Measurements from ENCODE around the gene EDNRA.

Gene EDNRA

DNA sequence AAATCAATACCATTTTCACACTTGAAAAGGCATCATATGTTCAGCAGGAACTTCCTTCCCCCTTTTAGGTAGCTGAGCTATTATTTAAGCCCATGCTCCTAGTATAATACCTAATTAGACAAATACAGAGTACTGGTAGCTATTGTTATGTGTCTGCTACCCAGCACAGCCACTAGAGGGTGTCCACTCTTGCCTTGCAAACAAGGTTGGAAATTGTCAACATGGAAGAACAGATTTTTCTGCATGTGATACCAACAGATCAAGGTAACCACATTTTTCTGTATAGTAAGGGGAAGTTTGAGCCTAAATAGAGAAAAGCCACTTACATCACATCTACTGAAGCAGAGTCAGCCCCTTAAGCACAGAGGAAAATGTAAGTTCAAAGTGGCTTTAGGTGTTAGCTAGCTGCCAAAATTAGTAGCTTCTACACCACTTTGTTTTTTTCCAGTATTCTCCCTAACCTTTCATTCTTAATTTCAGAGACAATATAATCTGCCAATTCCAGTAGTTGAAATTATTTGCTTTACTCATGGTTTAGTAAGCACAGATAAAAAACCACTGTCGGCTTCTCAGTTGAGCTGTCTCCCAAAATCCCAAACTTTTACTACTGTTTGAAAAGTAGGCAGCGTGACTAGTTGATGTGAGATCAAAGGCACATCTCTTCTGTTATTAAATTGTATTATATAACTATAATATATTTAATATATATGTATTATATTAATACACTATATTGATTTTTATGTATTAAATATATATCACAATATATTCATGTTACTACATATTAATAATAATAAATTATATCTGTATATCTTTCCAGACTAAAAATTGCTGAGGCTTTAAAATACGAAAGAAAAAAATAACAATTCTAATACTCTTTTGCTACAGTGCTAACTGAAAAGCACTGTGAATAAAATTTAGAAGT lies 38.2 kb downstream of the EDNRA start:
- H3K36me3 ChIP-seq (ENCODE audit: insufficient read depth, low read length): no peaks in the 10 kb centered on the region
- H2AFZ ChIP-seq (ENCODE audit: low read length, unreplicated experiment): no peak overlapping the region

DNA sequence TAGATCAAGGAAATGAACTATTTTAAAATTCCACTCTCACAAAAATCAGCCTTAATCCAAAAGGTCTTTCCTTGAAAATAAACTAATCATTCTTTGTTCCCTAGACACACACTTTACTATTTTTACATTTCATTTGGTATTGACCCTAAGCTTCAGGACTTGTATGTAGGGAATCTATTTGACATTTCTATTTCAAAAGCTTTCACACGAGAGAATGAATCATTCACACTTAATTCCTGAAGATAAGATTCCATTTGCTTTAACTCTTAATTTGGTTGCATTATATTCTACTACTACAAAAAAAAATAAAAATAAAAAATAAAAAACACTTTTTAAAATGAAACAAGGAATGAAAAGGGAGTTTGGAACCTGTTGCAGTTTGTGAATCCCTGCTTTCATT lies 43.7 kb downstream of the EDNRA start:
- Histone ChIP-seq H3K27ac (ENCODE audit: low read depth, low read length) (no peak overlapping the region), H3K4me1 (ENCODE audit: control insufficient read depth, insufficient read depth, low read length, unreplicated experiment) (no peaks in the 10 kb centered on the region), H3K4me3 (ENCODE audit: low read depth, low read length) (no peak overlapping the region), H2AFZ (ENCODE audit: low read length, unreplicated experiment) (no peak overlapping the region), H3K27me3 (ENCODE audit: insufficient read depth, low read length) (no peaks in the 10 kb centered on the region), H3K79me2 (ENCODE audit: control insufficient read depth, insufficient read depth, low read length, unreplicated experiment) (no peaks in the 10 kb centered on the region), H3K36me3 (ENCODE audit: insufficient read depth, low read length) (no peaks in the 10 kb centered on the region)

More for the DNA sequence above, 38.2 kb downstream of the EDNRA start:
- Histone ChIP-seq H3K27me3 (ENCODE audit: insufficient read depth, low read length) (no peaks in the 10 kb centered on the region), H3K4me3 (ENCODE audit: low read depth, low read length) (no peak overlapping the region), H3K4me1 (ENCODE audit: control insufficient read depth, insufficient read depth, low read length, unreplicated experiment) (peaks cover 13% of the 10 kb centered on the region), H3K79me2 (ENCODE audit: control insufficient read depth, insufficient read depth, low read length, unreplicated experiment) (no peaks in the 10 kb centered on the region), H3K27ac (ENCODE audit: low read depth, low read length) (no peak overlapping the region)

DNA sequence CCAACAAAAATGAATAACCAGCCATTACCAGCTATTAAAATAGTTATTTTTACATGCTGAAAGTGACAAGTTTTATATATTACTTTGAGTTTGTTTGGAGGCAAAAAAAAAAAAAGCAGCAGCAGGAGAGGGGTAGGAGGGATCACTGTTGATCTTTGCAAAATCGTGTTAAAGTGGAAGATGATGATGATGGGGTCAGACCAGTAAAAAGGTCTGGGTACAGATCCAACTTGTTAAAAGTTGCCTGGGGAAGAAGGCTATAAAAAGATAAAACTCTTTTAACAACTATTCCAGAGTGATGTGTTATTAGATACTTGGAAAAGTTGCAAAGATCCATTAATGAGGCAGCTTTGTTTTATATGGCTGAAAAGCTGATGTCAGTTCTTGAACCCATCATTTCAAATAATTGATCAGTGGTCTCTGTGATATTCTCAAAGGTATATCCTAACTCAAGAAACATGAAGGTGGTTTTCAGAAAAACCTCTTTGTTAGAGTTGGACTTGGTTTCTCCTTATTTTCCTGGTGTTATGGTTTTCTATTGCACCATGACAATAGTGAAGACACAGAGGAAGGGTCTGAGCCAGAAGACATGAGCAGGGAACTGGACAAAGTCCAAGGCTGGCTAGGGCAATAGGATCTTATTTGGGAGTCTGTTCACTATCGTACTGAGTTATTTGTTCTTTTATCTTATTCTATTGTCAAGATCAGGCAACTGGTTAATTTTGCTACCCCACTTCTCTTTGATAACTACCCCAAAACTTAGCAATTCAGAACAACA lies 44.8 kb downstream of the EDNRA start:
- Histone ChIP-seq H3K27me3 (ENCODE audit: insufficient read depth, low read length) (no peaks in the 10 kb centered on the region), H3K4me1 (ENCODE audit: control insufficient read depth, insufficient read depth, low read length, unreplicated experiment) (no peaks in the 10 kb centered on the region), H3K27ac (ENCODE audit: low read depth, low read length) (no peak overlapping the region), H3K36me3 (ENCODE audit: insufficient read depth, low read length) (no peaks in the 10 kb centered on the region), H3K79me2 (ENCODE audit: control insufficient read depth, insufficient read depth, low read length, unreplicated experiment) (no peaks in the 10 kb centered on the region), H3K4me3 (ENCODE audit: low read depth, low read length) (no peak overlapping the region), H2AFZ (ENCODE audit: low read length, unreplicated experiment) (no peak overlapping the region)

DNA sequence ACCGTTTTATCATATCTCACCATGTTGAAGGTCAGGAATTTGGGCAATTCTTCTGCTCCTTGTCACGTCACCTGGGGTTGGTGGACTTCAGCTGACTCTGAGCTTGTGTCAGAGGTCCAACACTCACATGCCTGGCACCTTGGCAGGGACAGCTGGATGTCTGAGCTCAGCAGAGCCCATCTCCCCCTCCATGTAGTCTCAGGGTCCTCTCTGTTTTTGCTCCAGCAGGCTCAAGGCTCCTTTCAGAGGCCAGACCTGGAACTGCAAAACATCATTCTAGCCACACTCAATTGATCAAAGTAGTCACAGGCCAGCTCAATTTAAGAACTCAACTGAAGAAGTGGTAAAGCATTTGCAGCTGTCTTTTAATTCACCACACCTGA lies 45.4 kb downstream of the EDNRA start:
- Histone ChIP-seq H3K27me3 (ENCODE audit: insufficient read depth, low read length) (no peaks in the 10 kb centered on the region), H3K4me3 (ENCODE audit: low read depth, low read length) (no peak overlapping the region), H2AFZ (ENCODE audit: low read length, unreplicated experiment) (no peak overlapping the region), H3K79me2 (ENCODE audit: control insufficient read depth, insufficient read depth, low read length, unreplicated experiment) (no peaks in the 10 kb centered on the region), H3K36me3 (ENCODE audit: insufficient read depth, low read length) (no peaks in the 10 kb centered on the region), H3K27ac (ENCODE audit: low read depth, low read length) (no peak overlapping the region), H3K4me1 (ENCODE audit: control insufficient read depth, insufficient read depth, low read length, unreplicated experiment) (no peaks in the 10 kb centered on the region)

DNA sequence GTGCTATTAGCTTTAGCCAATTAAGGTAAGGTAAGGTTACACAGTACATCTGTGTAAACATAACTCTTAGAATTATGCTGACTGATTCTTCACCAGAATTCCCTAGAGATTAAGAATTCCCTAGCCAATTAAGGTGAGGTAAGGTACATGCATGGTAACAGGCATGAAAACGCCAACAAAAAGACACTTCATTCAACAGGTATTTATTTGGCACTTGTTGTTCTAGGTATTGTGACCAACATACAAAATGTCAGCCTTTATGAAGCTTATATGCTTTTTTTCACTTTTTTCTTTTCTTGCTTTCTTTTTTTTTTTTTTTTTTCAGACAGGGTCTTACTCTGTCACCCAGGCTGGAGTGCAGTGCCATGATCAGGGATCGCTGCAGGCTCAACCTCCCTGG lies 47.2 kb downstream of the EDNRA start:
- Histone ChIP-seq H3K36me3 (ENCODE audit: insufficient read depth, low read length) (no peaks in the 10 kb centered on the region), H3K27me3 (ENCODE audit: insufficient read depth, low read length) (no peaks in the 10 kb centered on the region), H3K79me2 (ENCODE audit: control insufficient read depth, insufficient read depth, low read length, unreplicated experiment) (no peaks in the 10 kb centered on the region), H3K4me3 (ENCODE audit: low read depth, low read length) (no peak overlapping the region), H3K4me1 (ENCODE audit: control insufficient read depth, insufficient read depth, low read length, unreplicated experiment) (no peaks in the 10 kb centered on the region), H2AFZ (ENCODE audit: low read length, unreplicated experiment) (no peak overlapping the region), H3K27ac (ENCODE audit: low read depth, low read length) (no peak overlapping the region)

DNA sequence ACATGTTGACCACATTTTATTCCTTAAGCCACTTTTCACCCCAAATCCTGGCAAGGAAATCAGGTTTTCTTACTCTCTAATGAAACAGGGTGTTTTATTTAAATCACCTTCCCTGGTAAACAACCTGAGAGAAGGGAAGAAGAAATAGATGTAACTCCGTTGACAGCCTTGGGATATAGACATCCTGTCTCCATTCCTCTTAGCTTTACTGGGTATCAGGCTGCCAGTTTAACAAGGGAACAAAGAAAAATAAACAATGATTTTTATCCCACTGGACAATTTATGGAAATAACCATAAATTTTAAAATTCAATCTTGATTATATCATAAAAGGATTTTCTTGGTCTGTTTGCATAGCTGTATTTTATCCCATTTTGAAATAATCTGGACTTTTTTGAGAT lies 49.2 kb downstream of the EDNRA start:
- Histone ChIP-seq H3K4me1 (ENCODE audit: control insufficient read depth, insufficient read depth, low read length, unreplicated experiment) (no peaks in the 10 kb centered on the region), H3K79me2 (ENCODE audit: control insufficient read depth, insufficient read depth, low read length, unreplicated experiment) (no peaks in the 10 kb centered on the region), H2AFZ (ENCODE audit: low read length, unreplicated experiment) (no peak overlapping the region), H3K36me3 (ENCODE audit: insufficient read depth, low read length) (no peaks in the 10 kb centered on the region), H3K27ac (ENCODE audit: low read depth, low read length) (no peak overlapping the region), H3K27me3 (ENCODE audit: insufficient read depth, low read length) (no peaks in the 10 kb centered on the region), H3K4me3 (ENCODE audit: low read depth, low read length) (no peak overlapping the region)

DNA sequence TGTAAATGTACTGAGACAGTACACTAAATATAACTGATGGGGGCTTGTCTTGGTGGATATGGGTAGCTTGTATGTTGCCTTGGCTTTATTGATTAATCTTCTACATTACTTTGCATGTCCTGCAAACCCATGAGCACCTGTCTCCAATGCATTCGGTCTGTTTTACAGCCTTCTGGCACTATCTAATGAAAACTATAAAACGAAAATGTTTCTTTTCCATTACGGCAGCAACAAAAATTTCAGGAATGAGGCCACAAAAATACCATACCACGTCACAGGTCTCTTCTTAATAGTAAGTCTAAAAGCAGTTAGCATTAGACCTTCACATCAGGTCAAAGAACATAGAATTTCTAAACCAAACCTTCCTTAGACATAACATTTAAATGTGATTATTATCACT lies 49.8 kb downstream of the EDNRA start:
- no peaks in the 10 kb centered on the region for H3K79me2 ChIP-seq (ENCODE audit: control insufficient read depth, insufficient read depth, low read length, unreplicated experiment)
- no peak overlapping the region for H3K27ac ChIP-seq (ENCODE audit: low read depth, low read length)
- no peak overlapping the region for H3K4me3 ChIP-seq (ENCODE audit: low read depth, low read length)
- no peaks in the 10 kb centered on the region for H3K36me3 ChIP-seq (ENCODE audit: insufficient read depth, low read length)
- no peaks in the 10 kb centered on the region for H3K27me3 ChIP-seq (ENCODE audit: insufficient read depth, low read length)
- H3K4me1 ChIP-seq (ENCODE audit: control insufficient read depth, insufficient read depth, low read length, unreplicated experiment): no peaks in the 10 kb centered on the region
- no peak overlapping the region for H2AFZ ChIP-seq (ENCODE audit: low read length, unreplicated experiment)

DNA sequence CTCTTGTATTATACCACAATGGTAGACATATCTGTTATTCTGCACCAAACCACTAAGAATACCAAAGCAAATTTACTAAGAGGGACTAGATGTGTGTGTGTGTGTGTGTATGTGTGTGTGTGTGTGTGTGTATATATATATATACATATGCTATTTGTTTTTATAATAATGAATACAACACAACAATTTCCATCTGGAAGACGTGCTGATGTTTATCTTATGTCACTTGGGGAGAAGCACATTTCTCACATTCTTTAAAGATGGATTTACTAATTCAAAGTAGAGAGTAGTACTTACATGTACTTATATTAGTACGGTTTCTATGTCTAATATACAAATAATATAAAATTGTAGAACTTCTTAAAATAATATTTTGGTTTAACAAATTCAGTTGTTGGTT lies 52.0 kb downstream of the EDNRA start:
- H3K27ac ChIP-seq (ENCODE audit: low read depth, low read length): no peak overlapping the region
- no peak overlapping the region for H2AFZ ChIP-seq (ENCODE audit: low read length, unreplicated experiment)
- no peaks in the 10 kb centered on the region for H3K36me3 ChIP-seq (ENCODE audit: insufficient read depth, low read length)
- no peaks in the 10 kb centered on the region for H3K27me3 ChIP-seq (ENCODE audit: insufficient read depth, low read length)
- H3K4me1 ChIP-seq (ENCODE audit: control insufficient read depth, insufficient read depth, low read length, unreplicated experiment): no peaks in the 10 kb centered on the region
- no peaks in the 10 kb centered on the region for H3K79me2 ChIP-seq (ENCODE audit: control insufficient read depth, insufficient read depth, low read length, unreplicated experiment)
- no peak overlapping the region for H3K4me3 ChIP-seq (ENCODE audit: low read depth, low read length)

DNA sequence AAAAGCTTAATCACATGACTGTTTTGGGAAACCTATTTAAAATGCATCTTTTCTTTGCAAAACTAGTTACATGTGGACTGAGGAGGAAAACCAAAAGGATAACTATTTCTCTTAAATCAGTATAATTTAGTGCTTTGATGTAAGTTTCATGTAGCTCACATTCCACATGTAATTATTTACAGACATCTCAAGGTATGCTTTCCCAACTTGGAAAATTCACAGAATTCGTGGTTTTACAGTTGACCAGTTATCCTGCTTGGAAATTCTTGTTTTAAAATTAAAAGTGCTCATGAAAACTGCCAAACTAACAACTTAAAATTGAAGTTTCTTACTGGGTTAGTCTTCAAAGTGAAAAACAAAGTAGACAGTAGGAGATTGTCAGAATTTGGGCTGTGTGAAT lies 52.4 kb downstream of the EDNRA start:
- H3K4me1 ChIP-seq (ENCODE audit: control insufficient read depth, insufficient read depth, low read length, unreplicated experiment): no peaks in the 10 kb centered on the region
- H3K79me2 ChIP-seq (ENCODE audit: control insufficient read depth, insufficient read depth, low read length, unreplicated experiment): no peaks in the 10 kb centered on the region
- no peak overlapping the region for H3K4me3 ChIP-seq (ENCODE audit: low read depth, low read length)
- H3K36me3 ChIP-seq (ENCODE audit: insufficient read depth, low read length): no peaks in the 10 kb centered on the region
- H3K27ac ChIP-seq (ENCODE audit: low read depth, low read length): no peak overlapping the region
- H2AFZ ChIP-seq (ENCODE audit: low read length, unreplicated experiment): no peak overlapping the region
- H3K27me3 ChIP-seq (ENCODE audit: insufficient read depth, low read length): no peaks in the 10 kb centered on the region

DNA sequence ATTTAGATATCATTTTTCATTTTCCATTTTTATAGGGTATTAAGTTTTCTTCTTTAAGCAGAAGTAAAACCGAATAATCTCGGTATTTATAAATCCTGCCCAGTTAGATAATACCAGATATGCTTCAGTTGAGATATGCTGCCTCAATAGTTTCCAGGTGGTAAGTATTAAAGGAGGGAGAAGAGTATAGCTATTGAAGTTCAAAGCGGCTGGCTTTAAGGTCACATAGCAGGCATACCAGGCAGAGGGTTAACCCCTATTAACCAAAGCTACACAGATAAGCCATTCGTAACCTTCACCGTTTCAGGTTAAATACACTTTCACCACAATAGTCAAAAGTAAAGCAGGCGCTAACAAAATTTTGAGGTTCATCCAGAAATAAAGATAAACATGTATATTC lies 54.2 kb downstream of the EDNRA start:
- no peak overlapping the region for H3K4me3 ChIP-seq (ENCODE audit: low read depth, low read length)
- H2AFZ ChIP-seq (ENCODE audit: low read length, unreplicated experiment): no peak overlapping the region
- H3K27ac ChIP-seq (ENCODE audit: low read depth, low read length): no peak overlapping the region
- no peaks in the 10 kb centered on the region for H3K27me3 ChIP-seq (ENCODE audit: insufficient read depth, low read length)
- no peaks in the 10 kb centered on the region for H3K79me2 ChIP-seq (ENCODE audit: control insufficient read depth, insufficient read depth, low read length, unreplicated experiment)
- no peaks in the 10 kb centered on the region for H3K36me3 ChIP-seq (ENCODE audit: insufficient read depth, low read length)
- no peaks in the 10 kb centered on the region for H3K4me1 ChIP-seq (ENCODE audit: control insufficient read depth, insufficient read depth, low read length, unreplicated experiment)

DNA sequence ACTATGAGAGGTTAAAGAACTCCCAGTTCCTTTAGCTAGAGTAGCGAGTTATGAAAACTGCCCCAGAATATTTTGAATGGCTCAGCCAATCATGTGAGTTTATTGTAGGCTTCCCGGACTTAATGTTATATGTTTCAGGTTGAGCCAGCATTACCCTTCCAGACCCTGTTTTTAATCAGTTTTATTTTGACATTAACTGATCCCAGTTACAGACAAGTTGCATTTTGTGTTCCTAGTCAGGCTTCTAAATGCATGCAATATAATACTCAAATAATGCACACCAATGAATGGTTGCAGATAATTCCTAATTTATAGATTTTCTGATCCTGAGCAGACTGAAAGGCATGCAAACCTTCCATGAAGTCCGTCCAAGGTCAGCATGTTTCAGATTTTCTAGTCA lies 57.8 kb downstream of the EDNRA start:
- H3K4me1 ChIP-seq (ENCODE audit: control insufficient read depth, insufficient read depth, low read length, unreplicated experiment): peaks cover 11% of the 10 kb centered on the region
- no peak overlapping the region for H3K4me3 ChIP-seq (ENCODE audit: low read depth, low read length)
- no peaks in the 10 kb centered on the region for H3K27me3 ChIP-seq (ENCODE audit: insufficient read depth, low read length)
- H3K79me2 ChIP-seq (ENCODE audit: control insufficient read depth, insufficient read depth, low read length, unreplicated experiment): no peaks in the 10 kb centered on the region
- H3K27ac ChIP-seq (ENCODE audit: low read depth, low read length): no peak overlapping the region
- H3K36me3 ChIP-seq (ENCODE audit: insufficient read depth, low read length): no peaks in the 10 kb centered on the region
- no peak overlapping the region for H2AFZ ChIP-seq (ENCODE audit: low read length, unreplicated experiment)

Data from ACC112 (cell line).